HEK293 (cell line): Measurements from ENCODE around the gene GTPBP6.

Experiments
- CTCF ChIA-PET: fragments of 350-600 bp; formaldehyde crosslinking; extraction: SDS; loops from one replicate; lab custom pipeline; 2021; ENCODE audit warnings: antibody characterized with exemption; lab: Yijun Ruan, JAX
- POLR2A ChIA-PET: fragments of 300-600 bp; formaldehyde crosslinking; extraction: SDS; loops from one replicate; lab custom pipeline; 2020; ENCODE audit warnings: antibody characterized with exemption, inconsistent platforms; lab: Yijun Ruan, JAX
- H3K27ac ChIP-seq: fragments of 200-500 bp; sonication (Bioruptor generic); 2 replicates; pipeline ENCODE4 v1.5.1; 2014; ENCODE audit warnings: low read depth, low read length, control low read depth, inconsistent platforms; ENCODE audit errors: extremely low read depth
- H3K36me3 ChIP-seq, 2 experiments: fragments of 200-500 bp in 1 of 2; sonication (Bioruptor generic) in 1 of 2; 1 replicate in 1 of 2; 2 replicates in 1 of 2; pipeline ENCODE4 v1.5.1; 2014 to 2017; ENCODE audit warnings: inconsistent platforms in 2 of 2, low read length in 2 of 2; ENCODE audit not compliant: control insufficient read depth in 2 of 2, insufficient read depth in 1 of 2
- H3K4me1 ChIP-seq: fragments of 200-500 bp; sonication (Bioruptor generic); 2 replicates; pipeline ENCODE4 v1.5.1; 2014; ENCODE audit warnings: mild to moderate bottlenecking, low read length, inconsistent platforms; ENCODE audit not compliant: control insufficient read depth, insufficient read depth
- H3K4me3 ChIP-seq: 2 replicates; pipeline ENCODE4 v1.5.1; 2011; ENCODE audit warnings: low read depth, mild to moderate bottlenecking, control low read depth, low read length, moderate library complexity
- H3K9me3 ChIP-seq: fragments of 200-500 bp; sonication (Bioruptor generic); 2 replicates; pipeline ENCODE4 v1.5.1; 2014; ENCODE audit warnings: low read depth, low read length, inconsistent platforms; ENCODE audit not compliant: control insufficient read depth, insufficient read depth
- KLF10 ChIP-seq: fragments of 450-650 bp; IDR thresholded peaks from 2 replicates; pipeline ENCODE4 v1.5.1; 2018; ENCODE audit warnings: missing biosample characterization, mild to moderate bottlenecking, missing genetic modification characterization
- KLF17 ChIP-seq: fragments of 450-650 bp; formaldehyde crosslinking; IDR thresholded peaks from 2 replicates; pipeline ENCODE4 v1.5.1; 2016; ENCODE audit warnings: missing biosample characterization, missing genetic modification characterization
- PBX3 ChIP-seq: sonication (generic); formaldehyde crosslinking; IDR thresholded peaks from 2 replicates; pipeline ENCODE4 v1.8.1; 2022; ENCODE audit warnings: mild to moderate bottlenecking, moderate library complexity, missing genetic modification reagents
- RBAK ChIP-seq: fragments of 450-650 bp; formaldehyde crosslinking; IDR thresholded peaks from 2 replicates; pipeline ENCODE4 v1.5.1; 2016; ENCODE audit warnings: missing biosample characterization, missing genetic modification characterization
- TSHZ1 ChIP-seq: fragments of 450-650 bp; formaldehyde crosslinking; IDR thresholded peaks from 2 replicates; pipeline ENCODE4 v1.5.1; 2016; ENCODE audit warnings: missing biosample characterization, missing genetic modification characterization, borderline replicate concordance
- ZBTB21 ChIP-seq: fragments of 450-650 bp; formaldehyde crosslinking; IDR thresholded peaks from 2 replicates; pipeline ENCODE4 v1.5.1; 2017; ENCODE audit warnings: missing biosample characterization, missing genetic modification characterization
- ZBTB26 ChIP-seq: fragments of 450-650 bp; formaldehyde crosslinking; optimal IDR thresholded peaks from 2 replicates; pipeline ENCODE3; 2016; ENCODE audit warnings: missing biosample characterization, mild to moderate bottlenecking, missing genetic modification characterization
- ZFP41 ChIP-seq: fragments of 450-650 bp; formaldehyde crosslinking; IDR thresholded peaks from 2 replicates; pipeline ENCODE4 v1.5.1; 2016; ENCODE audit warnings: missing biosample characterization, missing genetic modification characterization, borderline replicate concordance
- ZNF148 ChIP-seq: fragments of 450-650 bp; formaldehyde crosslinking; IDR thresholded peaks from 2 replicates; pipeline ENCODE4 v1.5.0; 2017; ENCODE audit warnings: missing biosample characterization, missing genetic modification characterization, borderline replicate concordance
- ZNF23 ChIP-seq: fragments of 450-650 bp; formaldehyde crosslinking; IDR thresholded peaks from 2 replicates; pipeline ENCODE4 v1.5.1; 2016; ENCODE audit warnings: missing biosample characterization, missing genetic modification characterization, borderline replicate concordance
- ZNF239 ChIP-seq: fragments of 450-650 bp; formaldehyde crosslinking; IDR thresholded peaks from 2 replicates; pipeline ENCODE4 v1.5.1; 2016; ENCODE audit warnings: missing biosample characterization, missing genetic modification characterization
- ZNF324 ChIP-seq: fragments of 450-650 bp; formaldehyde crosslinking; IDR thresholded peaks from 2 replicates; pipeline ENCODE4 v1.5.1; 2016; ENCODE audit warnings: missing biosample characterization, missing genetic modification characterization
- ZNF391 ChIP-seq: fragments of 450-650 bp; formaldehyde crosslinking; IDR thresholded peaks from 2 replicates; pipeline ENCODE4 v1.5.1; 2016; ENCODE audit warnings: low read depth, missing biosample characterization, missing genetic modification characterization, borderline replicate concordance
- ZNF473 ChIP-seq: fragments of 450-650 bp; formaldehyde crosslinking; IDR thresholded peaks from 2 replicates; pipeline ENCODE4 v1.5.1; 2017; ENCODE audit warnings: missing biosample characterization, missing genetic modification characterization
- ZNF544 ChIP-seq: fragments of 450-650 bp; formaldehyde crosslinking; IDR thresholded peaks from 2 replicates; pipeline ENCODE4 v1.5.0; 2017; ENCODE audit warnings: missing biosample characterization, missing genetic modification characterization
- ZNF571 ChIP-seq: fragments of 450-650 bp; formaldehyde crosslinking; IDR thresholded peaks from 2 replicates; pipeline ENCODE4 v1.5.0; 2017; ENCODE audit warnings: missing biosample characterization, missing genetic modification characterization
- ZNF585B ChIP-seq: fragments of 450-650 bp; formaldehyde crosslinking; IDR thresholded peaks from 2 replicates; pipeline ENCODE4 v1.5.1; 2016; ENCODE audit warnings: missing biosample characterization, missing genetic modification characterization
- ZNF664 ChIP-seq: fragments of 450-650 bp; formaldehyde crosslinking; IDR thresholded peaks from 2 replicates; pipeline ENCODE4 v1.5.1; 2016; ENCODE audit warnings: missing biosample characterization, missing genetic modification characterization
- ZSCAN18 ChIP-seq: fragments of 450-650 bp; formaldehyde crosslinking; IDR thresholded peaks from 2 replicates; pipeline ENCODE4 v1.5.1; 2016; ENCODE audit warnings: missing biosample characterization, missing genetic modification characterization
- ZSCAN23 ChIP-seq: fragments of 450-650 bp; formaldehyde crosslinking; IDR thresholded peaks from 2 replicates; pipeline ENCODE4 v1.5.1; 2016; ENCODE audit warnings: missing biosample characterization, missing genetic modification characterization

Gene GTPBP6

GRCh38 chrX:336227-336626, 17.6 kb upstream of the GTPBP6 start:
- Histone ChIP-seq H3K36me3 (peaks cover 0 to 31% of the 10 kb centered on the region in 2 experiments; a peak in 1 of 3 replicates), H3K27ac (no peak overlapping the region), H3K4me3 (no peak overlapping the region), H3K9me3 (no peaks in the 10 kb centered on the region), H3K4me1 (no peaks in the 10 kb centered on the region)
- ChIA-PET CTCF (no interaction called here), POLR2A (no interaction called here)
- TF ChIP-seq KLF17 (tag by site-specific recombination) (no peak), ZNF544 (tag by site-specific recombination) (no peak), ZNF23 (no peak), ZNF664 (no peak), ZBTB26 (tag by site-specific recombination) (no peak), ZNF473 (tag by site-specific recombination) (no peak), RBAK (tag by site-specific recombination) (no peak), ZNF148 (tag by site-specific recombination) (no peak), ZNF585B (tag by site-specific recombination) (no peak), KLF10 (tag by site-specific recombination) (no peak), ZBTB21 (no peak)

GRCh38 chrX:335758-336155, 17.2 kb upstream of the GTPBP6 start:
- H3K4me3 ChIP-seq: no peak overlapping the region
- H3K27ac ChIP-seq: no peak overlapping the region
- H3K36me3 ChIP-seq: peaks cover 0 to 31% of the 10 kb centered on the region in 2 experiments; a peak in 1 of 3 replicates
- CTCF ChIA-PET: no interaction called here
- no peaks in the 10 kb centered on the region for H3K9me3 ChIP-seq
- TF ChIP-seq ZNF391 (tag by site-specific recombination) (no peak), ZNF571 (tag by site-specific recombination) (no peak), KLF10 (tag by site-specific recombination) (no peak), ZNF324 (no peak), TSHZ1 (tag by site-specific recombination) (no peak), ZSCAN18 (tag by site-specific recombination) (no peak), ZNF239 (tag by site-specific recombination) (no peak), ZSCAN23 (tag by site-specific recombination) (no peak), PBX3 (CRISPR knock-in tag) (no peak), ZFP41 (tag by site-specific recombination) (no peak)
- TF ChIP-seq, all 188 proteins: peak for 0
- POLR2A ChIA-PET: no interaction called here
- H3K4me1 ChIP-seq: no peaks in the 10 kb centered on the region
